HPDE6-E6E7 (cell line): ENCODE data around the gene HDAC4.

ENCODE experiments used
- DNase-seq: peaks from one replicate; pipeline ENCODE4 v3.0.0; 2011; ENCODE audit warnings: missing footprints; ENCODE audit errors: extremely low spot score

Gene HDAC4

DNA sequence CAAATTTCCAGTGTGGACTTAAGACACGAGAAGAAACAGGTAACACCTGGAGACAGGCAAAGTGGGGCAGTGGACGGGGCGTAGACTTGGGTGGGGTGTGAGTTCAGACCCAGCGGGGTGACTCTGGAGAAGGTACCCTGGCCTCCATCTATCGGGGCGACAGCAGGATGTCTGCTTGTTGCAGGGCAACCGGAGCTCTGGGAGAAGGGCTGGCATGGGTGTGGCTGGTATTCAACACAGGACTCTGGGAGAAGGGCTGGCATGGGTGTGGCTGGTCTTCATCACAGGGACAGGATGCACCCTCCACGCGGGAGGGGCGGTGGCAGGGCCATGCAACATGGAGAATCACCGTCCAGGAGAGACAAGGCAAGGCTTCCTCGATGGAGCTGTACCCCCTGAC, 198.5 kb downstream of the HDAC4 start:
- DNase-seq = no peak

DNA sequence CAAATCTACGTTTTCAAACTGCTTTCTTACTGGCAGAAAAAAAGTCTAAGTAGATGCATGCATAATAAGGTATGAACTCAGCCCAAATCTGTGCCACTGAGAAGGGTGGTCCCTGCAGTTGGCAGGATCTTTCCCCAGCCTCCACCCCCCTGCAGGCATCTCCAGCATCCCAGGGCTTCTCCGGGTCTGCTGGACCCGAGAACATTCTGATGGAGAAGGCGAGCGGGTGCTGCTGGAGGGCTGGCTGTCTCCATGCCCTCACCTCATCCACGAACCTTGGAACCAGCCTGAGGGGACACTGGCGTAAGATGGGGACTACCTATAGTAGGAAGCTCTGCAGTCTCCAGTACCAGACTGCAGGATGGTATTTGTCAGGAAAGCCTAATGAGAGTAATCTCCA, 198.9 kb downstream of the HDAC4 start:
- no peak for DNase-seq

DNA sequence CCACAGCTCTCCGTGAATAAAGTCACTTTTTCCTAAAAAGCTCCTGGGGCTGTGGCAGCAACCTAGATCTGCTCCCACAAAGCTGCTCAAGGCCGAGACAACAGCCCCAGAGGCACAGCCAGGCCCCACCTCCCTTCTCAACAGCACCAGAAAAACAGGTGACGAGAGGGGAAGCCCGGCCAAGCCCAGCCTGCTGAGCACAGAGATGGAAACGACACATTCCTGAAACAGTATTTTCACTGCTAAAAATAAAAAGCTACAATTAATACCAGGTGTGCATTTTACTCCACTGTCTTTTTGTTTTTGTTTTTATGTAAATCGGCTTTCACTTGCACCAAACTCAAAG, 199.3 kb downstream of the HDAC4 start:
- no peak for DNase-seq

DNA sequence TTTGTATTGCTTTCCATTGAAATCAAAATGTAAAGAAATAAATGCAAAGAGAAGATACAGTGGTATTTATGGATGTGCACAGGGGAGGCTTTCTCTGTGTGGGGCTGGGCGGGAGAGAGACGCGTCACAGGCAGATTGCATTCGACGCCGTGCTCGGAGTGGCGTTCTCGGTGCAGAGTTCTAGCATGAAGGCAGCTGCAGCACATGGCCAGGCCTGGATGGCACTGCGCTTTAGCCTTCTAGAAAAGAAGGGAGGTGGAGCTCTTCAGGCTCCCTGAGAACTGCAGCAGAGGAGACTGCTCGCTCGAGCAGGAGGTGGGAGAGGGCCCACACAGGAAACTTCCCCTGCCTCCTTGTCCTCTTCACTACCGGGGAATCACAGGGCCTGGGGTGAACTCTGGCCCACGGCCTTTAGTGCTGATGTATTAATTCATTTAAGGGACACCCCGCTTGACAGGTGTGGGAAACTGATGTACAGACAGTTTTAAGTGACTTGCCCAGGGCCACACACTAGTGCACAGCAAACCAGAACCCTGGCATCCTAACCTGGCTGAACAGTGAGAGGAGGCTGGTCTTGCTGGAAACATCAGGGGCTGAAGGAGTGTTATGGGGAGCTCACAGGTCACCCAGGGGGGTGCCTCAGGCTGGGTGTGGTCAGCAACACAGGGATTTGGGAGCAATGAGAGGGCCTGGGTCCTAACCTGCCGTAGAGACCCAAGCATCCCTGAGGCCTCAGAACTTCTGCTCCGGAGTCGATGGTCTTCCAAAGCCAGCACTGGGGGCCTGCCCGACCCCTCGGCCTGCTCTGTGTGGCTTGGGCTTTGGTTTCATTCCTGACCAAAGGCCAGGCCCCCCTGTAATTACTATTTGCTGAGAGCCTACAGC, 199.9 kb downstream of the HDAC4 start:
- no peak for DNase-seq

DNA sequence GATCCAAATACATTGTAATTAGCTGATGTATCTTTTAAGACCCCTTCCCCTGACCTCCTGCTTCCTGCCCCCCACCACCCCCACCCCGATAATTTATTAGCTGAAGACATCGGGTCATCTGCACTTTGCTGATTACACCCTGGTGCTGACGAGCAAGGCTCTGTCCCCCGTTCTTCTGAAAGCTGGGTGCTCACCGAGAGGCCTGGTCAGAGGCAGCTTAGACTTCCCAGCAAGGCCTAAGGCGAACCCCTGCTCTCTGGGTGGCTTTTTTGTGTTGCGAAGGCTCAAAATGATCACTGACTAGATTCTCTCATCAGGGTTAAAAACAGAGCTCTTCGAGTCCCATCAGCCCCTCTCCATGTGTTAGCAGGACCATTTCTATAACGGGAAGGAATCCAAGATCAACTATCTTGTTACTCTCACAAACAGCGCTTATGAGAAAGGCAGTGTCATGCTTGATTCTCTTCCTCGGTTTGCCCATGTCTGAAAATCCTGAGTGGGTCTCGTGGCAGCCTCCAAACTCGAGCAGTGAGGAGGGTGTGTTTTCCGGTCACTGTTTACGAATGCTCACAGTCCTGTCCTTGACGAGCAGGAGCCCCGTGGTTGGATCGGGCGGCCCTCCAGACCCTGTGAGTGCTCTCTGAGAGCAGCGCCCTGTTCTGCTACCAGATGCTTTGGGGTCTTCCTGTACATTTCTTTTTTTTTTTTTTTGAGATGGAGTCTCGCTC, 201.6 kb downstream of the HDAC4 start:
- DNase-seq = no peak

DNA sequence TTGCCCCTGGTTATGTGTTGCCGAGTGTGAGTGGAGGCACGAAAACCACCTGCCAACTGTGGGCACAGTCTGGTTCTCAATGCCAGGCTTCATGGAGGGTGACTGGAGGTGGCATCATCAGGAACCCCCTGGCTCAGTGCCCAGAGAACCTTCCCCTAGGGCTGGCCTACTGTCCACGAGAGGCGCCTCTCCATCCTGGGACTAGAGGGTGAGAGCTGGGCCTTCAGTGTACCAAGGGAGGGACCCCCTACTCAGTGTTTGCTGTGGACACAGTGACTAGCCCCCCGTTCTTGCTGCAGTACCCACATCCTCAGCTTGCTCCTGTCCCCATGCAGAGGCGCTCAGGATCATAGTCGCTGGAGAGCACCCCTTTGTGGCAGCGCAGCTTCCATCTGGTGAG, 202.6 kb downstream of the HDAC4 start:
- DNase-seq = no peak

DNA sequence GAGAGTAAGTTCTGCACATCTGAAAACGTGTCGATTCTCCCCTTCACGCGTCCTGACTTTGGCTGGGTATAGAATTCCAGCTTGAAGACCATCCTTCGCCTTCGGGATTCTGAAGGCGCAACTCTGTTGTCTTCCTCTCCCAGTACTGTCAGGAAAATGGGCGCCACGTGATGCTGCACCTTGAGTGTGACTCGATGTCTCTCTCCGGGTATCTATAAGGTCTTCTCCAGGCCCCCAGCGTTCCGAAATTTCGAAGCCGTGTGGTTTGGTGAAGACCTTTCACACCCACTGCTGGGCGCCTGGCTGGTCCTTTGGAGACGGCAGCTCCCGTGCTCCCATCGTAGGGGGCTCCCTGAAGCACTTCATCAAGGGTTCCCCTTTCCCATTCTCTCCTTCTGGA, 203.7 kb downstream of the HDAC4 start:
- no peak for DNase-seq

DNA sequence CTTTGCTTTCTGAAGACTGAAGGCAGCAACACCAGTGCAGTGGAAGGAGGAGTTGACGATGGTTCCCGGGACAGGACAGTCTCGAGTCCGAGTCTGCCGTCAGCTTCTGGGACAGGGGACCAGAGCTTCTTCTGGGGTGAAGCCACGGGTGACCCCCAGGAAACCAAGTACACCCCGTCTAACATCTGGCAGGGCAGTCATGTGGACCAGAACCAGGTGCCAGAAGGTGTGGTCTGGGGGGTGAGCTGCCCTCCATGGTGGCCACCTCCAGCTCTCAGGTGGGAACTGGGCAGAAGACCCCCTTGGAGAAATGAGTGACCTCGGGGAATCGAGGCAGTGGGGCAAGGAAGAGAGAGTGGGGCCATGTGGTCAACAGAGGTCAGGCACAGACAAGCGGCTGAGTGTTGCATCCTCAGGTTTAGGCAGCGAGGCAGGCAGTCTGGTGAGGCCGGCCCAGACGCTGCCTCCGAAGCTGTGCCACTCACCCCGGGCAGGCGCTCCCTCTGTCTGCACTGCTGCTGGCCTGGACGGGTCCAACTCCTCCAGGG, 204.3 kb downstream of the HDAC4 start:
- no peak for DNase-seq

DNA sequence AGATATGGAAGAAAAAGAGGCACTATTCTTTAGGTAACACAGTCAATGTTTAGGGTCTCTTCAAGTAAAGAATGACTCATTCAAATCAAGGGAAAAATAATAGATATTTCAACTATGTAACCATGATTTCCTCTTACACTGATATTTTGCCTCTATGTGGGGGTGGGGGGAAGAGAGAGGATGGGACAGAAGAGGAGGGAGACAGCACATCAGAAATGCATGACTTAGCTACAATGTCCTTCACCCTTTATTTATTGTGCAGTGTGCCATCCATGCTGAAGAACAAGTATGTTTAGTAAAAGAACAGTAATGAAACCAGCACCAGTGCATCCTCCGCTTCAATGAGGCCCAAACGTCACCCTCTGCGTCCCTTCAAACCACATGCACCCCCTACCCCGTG, 204.8 kb downstream of the HDAC4 start:
- no peak for DNase-seq

DNA sequence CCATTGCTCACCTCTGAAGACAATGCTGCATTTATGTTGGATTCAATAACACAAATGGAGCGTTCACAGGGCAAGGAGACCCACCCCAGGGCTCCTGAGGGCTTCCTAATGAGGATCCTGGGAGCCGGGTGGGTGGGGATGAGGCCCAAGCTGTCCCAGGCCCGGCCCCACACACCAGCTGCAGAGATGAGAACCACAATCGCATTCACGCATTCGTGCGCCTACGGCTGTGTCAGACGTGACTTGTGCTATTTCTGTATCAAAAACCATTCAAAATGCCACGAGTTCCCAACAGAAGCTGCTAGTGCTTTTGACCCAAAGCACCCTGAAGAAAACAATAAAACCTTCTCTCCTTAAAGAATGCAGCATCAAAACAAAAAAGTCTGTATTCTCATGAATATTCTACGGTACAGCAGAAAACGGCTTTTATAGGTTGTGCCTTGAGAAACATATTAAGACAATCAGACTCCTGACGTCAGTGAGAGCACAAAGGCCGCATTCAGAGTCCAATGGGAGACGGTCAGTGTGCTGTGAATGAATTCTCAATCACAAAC, 205.4 kb downstream of the HDAC4 start:
- no peak for DNase-seq

DNA sequence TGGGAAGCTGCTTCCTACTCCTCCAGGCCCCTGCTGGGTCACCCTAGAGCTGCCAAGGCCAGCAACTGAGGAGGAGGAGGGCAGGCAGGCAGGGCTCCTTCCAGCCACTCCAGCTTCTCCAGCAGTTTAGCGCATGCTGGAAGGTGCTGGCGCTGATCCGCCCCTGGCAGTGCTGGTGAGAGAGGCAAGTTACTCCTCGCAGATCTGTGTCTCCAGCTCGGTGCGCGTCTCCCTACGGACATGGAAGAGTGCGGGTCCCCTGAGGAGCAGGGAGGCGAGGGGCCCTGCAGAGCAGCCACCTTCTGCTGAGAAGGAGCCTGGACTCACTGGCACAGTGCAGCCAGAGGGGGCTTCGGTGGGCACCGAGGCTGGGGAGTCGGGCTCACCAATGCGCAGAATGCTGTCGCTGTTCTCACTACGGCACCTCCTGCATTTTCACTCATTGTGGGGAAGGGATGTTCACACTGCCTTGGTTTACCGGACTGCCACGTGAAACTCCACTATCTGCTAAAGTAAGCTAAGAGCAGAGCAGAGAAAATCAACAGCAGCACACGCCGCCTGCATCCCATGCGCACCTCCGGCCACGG, 206.0 kb downstream of the HDAC4 start:
- DNase-seq = no peak

DNA sequence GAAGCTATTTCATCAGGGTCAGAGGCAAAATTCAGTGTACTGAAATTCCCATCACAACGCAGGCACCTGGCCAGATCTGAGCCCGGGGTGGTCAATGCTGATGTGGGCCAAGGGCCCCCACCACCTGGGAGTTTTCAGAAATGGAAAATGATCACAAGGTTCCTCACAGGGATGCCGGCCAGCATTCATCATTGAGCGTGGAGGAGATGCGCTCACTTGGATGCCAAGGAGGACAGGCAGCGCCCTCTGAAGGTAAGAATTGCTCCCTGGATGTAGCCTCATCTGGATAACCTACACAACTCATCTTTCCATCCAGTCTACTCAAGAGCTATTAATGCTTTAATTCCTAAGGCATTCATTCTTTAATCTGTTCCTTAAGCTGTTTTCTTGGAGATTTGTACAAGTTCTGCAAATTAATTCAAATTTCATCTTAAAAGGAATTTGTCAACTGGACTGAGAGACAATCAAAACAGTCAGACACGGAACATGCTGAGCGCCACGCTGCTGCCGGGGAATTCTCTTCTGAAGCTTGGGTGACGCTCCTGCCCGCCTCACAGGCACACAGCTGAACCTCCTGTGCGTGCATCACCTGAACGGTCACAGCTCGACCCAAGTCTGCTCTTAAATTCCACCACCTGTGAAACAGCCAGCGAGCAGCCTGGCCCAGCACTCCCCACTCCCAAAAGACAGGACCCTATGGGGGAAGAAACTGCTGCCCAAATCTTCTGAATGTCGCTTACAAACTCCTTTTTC, 206.7 kb downstream of the HDAC4 start:
- DNase-seq = no peak

DNA sequence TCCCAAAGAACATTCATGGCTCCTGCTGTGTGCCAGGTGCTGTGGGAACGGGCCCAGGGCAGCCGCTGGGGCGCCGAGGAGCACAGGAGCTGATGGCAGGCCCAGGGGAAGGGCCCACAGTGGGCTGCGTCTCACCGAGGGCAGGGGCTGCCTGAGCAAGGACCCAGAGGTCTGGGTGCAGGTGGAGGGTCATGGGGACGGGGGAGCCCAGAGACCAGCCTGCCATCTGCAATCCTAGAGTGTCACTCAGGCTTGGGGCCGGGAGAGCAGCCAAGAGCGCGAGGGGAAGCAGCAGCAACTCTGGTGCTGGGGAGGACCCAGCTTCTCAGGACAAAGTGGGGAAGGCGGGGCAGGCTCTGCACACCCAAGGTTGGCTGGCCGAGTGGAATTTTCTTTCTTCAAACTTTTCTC, 207.4 kb downstream of the HDAC4 start:
- no peak for DNase-seq

DNA sequence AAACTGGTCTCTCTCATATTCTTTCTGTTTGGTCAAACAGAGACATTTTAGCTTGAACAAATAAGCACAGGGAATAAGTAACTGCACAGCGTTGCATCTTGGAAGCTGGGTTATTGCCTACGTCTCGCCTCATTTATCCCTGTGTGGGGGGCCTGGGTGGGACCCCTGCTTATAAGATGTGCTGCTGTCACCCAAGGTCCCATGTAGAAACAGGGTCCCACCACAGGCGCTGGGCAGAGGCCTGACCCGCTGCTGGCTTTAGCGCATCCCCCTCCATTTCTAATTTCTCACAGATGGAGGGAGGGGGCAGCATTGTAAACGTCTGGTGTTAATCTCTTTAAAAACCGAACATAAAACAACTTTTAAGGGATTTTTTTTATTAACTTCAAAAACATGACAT, 207.8 kb downstream of the HDAC4 start:
- DNase-seq = no peak

DNA sequence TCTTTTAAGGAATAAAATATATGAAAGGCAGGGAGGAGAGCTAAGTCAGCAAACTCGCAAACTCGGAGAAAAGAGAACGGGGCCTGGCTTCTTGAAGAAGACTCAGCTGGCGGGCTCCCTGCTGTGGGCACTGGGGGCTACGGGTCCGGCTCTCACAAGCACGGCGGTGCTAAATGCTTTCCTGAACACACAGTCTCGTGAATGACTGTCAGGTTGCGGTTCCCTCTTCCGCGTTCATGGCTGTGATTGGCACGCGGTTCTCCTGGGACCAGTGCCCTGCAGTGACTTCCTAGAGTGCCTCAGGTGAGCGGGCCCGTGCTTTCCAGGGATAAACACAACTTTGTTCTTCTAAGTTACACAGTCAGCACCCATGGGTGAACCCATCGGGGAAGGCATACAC, 208.4 kb downstream of the HDAC4 start:
- DNase-seq = no peak

DNA sequence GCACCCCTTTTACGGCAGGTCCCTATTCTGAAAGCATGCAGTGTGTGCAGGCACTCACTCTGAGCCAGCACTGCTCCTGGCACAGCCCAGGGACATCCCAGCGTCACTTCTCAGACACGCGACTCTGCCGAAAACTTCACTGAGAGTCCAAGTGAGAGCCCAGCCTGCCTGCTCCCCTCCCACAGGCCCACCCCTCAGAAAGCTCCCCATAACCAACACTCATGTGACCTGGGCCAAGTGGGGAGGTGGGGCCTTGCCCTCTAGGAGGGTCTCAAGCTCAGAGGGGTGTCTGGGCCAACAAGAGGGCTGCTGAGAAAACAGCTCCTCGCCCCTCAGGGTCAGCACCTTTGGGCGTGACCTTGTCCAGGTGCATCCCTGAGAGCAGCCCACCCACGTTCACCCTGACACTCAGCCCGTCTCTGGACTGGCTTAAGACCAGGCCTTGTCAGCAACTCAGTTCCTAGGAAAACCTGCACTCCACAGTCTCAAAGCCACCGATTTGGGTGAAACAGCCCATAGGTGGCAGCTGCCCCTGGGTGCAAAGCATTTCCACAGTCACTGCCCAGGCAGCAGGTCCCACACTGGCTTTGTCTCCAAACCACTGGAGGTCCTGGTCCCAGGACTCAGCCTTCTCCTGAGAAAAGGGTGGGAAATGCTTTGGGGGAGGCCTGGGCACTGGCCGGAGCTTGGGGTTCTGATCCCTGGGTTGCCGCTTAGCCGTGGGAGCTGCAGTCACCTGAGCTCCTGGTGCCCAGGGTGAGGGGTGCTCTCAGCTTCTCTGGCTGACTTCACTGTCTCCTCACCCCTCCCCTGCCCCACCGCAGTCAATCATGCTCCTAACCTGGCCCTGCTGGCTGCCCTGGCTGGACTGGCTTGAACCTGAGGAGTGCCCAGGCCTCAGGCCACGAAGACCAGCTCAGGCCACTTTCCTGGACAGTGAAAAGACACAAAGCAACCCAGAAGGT, 209.6 kb downstream of the HDAC4 start:
- DNase-seq = no peak

DNA sequence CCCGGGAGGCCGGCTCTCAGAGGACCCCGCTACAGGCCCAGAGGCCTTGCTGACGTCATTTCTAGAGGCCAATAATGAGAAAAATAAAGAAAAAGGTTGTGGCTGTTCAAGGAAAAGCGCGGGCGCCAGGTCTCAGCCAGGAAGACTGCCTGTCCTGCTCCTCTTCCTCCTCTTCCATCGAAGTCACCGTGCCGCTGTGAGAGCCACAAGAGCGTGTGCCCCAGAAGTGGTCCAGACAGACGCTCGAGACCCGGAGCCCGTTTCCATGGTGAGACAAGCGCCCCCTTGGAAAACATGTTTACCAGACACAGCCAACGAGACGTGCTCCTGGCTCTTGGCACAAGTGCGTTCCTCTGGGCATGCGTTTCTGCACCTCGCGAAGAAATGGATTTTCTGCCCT, 210.5 kb downstream of the HDAC4 start:
- no peak for DNase-seq

DNA sequence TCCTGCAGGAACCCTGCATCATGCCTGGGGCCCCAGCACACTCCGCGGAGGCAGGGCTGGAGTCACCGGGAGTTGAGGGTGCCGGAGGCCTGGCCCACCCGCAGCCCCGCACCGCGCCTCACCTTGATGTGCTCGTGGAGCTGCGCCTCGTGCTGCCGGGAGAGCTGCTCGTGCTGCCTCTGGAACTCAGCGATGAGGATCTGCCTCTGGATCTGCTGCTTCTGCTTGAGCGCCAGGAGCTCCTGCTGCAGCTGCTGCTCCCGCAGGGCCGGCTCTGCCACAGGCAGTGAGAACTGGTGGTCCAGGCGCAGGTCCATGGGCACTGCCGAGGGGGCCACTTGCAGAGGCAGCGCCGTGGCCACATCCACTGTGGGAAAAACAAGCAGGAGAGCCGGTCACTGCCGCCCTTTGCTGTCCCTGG, 211.1 kb downstream of the HDAC4 start:
- DNase-seq = no peak

DNA sequence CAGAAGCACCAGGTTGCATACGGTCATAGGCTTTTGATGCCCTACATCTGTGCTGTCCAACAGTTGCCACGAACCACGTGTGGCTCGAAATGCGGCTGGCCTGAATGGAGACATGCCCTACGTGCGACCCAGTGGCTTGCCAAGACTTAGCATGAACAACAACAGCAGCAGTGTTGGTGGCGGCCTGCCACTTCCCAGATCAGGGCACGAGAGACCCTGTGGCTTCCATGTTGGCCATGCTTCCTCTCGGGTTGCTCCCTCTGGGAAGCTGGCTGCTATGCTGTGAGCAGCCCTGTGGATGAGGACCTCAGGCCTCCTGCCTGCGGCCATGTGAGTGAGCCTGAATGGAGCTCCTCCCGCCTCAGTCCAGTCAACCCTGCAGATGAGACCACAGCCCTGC, 212.3 kb downstream of the HDAC4 start:
- no peak for DNase-seq

DNA sequence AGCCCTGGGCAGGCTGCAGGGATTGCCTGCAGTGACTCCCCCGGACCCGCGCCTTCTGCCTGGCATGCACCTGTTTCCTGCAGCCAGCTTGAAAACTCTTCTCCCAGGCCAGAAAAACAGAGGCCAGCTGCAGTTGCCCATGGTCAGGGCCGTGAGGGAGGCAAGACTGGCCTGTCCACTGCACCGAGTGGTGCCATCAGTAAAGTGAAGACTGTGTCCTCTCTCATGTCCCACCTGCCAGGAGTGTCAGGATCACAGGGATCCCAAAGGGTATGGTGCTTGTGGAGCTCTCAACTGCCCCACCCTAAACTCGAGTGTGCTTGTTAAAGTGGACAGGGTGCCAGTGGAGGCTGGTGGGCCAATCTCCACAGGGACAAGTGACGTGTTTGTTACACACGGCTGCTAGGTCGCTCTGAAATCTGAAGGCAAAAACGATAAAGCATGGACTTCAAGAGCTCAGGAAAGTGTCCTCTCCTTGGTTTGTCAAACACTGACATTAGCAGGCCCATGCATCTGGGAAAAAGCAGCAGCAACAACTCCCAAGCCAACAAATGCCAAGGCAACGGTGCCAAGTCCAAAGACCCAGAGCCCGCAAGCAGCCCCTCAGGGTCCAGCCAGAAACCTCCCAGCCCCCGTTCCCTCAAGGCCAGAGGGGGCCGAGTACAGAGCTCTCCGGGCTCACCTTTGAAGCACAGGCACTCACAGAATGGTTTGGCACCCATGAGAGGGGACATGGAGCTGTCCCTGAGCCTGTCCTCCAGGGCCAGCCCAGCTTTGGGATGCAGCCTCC, 213.2 kb downstream of the HDAC4 start:
- DNase-seq = no peak
